PFSK-1 (cell line): ENCODE results near the gene TRIM17.

ENCODE experiments used
- FOXP2 ChIP-seq: optimal IDR thresholded peaks from 2 replicates; pipeline ENCODE3; 2011; ENCODE audit warnings: borderline replicate concordance, control low read depth, inconsistent platforms; ENCODE audit not compliant: insufficient read depth; ENCODE audit errors: extremely low read length, extremely low read depth
- POLR2AphosphoS5 ChIP-seq: IDR thresholded peaks from 2 replicates; pipeline ENCODE4 v1.6.1; 2012; ENCODE audit warnings: low read depth, mild to moderate bottlenecking, control low read depth, low read length, moderate library complexity
- SIN3A ChIP-seq: IDR thresholded peaks from 2 replicates; pipeline ENCODE4 v1.6.1; 2012; ENCODE audit warnings: mild to moderate bottlenecking, low read length, moderate library complexity, borderline replicate concordance; ENCODE audit not compliant: insufficient read depth
- TAF1 ChIP-seq: IDR thresholded peaks from 2 replicates; pipeline ENCODE4 v1.6.1; 2012; ENCODE audit warnings: low read length, control low read depth, borderline replicate concordance; ENCODE audit not compliant: insufficient read depth
- TF ChIP-seq, protein P1 (sequence below), 2 experiments: IDR thresholded peaks; 2 replicates each; pipeline versions ENCODE4 v1.6.1 to v1.8.0; 2011 to 2012; ENCODE audit warnings: low read depth in 2 of 2, low read length in 2 of 2, control low read depth in 1 of 2, inconsistent platforms in 1 of 2, mild to moderate bottlenecking in 1 of 2, moderate library complexity in 1 of 2; ENCODE audit not compliant: insufficient read depth in 1 of 2

Gene TRIM17

DNA sequence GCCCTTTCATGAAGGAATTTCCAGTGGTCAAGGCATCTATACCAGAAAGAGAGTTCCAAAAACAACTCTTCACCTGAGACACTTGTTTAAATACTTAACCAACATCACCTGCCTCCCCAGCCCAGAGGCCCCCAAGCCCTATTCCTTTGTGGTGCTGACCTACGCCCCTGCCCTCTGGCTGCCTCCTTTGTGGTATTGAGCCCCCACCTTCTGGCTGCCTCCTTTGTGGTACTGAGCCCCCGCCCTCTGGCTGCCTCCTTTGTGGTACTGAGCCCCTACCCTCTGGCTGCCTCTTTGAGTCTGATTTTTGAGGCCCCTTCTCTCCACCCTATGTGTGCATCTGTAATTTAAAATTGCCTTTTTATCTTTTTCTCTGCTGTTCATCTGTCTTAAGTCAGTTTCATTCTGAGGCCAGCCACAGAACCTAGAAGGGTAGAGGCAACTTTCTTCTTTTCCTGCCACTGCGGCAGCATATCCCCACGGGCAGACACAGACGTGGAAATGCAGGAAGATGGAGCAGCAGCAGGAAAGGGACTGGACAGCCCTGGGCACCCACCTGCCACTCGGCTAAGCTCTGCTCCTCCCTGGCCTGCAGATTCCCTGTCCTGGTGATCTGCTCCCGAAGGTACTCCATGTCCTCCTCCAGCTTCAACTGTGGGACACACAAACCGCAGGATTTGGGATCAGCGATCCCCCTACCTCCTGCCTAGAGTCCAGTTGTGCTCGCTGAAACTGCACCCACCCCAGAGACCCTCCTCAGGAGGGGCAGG lies 3.2 kb downstream of the TRIM17 start:
- TF ChIP-seq, protein P1, sequence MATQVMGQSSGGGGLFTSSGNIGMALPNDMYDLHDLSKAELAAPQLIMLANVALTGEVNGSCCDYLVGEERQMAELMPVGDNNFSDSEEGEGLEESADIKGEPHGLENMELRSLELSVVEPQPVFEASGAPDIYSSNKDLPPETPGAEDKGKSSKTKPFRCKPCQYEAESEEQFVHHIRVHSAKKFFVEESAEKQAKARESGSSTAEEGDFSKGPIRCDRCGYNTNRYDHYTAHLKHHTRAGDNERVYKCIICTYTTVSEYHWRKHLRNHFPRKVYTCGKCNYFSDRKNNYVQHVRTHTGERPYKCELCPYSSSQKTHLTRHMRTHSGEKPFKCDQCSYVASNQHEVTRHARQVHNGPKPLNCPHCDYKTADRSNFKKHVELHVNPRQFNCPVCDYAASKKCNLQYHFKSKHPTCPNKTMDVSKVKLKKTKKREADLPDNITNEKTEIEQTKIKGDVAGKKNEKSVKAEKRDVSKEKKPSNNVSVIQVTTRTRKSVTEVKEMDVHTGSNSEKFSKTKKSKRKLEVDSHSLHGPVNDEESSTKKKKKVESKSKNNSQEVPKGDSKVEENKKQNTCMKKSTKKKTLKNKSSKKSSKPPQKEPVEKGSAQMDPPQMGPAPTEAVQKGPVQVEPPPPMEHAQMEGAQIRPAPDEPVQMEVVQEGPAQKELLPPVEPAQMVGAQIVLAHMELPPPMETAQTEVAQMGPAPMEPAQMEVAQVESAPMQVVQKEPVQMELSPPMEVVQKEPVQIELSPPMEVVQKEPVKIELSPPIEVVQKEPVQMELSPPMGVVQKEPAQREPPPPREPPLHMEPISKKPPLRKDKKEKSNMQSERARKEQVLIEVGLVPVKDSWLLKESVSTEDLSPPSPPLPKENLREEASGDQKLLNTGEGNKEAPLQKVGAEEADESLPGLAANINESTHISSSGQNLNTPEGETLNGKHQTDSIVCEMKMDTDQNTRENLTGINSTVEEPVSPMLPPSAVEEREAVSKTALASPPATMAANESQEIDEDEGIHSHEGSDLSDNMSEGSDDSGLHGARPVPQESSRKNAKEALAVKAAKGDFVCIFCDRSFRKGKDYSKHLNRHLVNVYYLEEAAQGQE (IDR thresholded peaks at IDR 0.05; ENCODE audit: insufficient read depth in 1 of 2, low read depth in 2 of 2, low read length in 2 of 2): no peak
- TF ChIP-seq POLR2AphosphoS5 (no peak), SIN3A (no peak), TAF1 (no peak), FOXP2 (no peak)

DNA sequence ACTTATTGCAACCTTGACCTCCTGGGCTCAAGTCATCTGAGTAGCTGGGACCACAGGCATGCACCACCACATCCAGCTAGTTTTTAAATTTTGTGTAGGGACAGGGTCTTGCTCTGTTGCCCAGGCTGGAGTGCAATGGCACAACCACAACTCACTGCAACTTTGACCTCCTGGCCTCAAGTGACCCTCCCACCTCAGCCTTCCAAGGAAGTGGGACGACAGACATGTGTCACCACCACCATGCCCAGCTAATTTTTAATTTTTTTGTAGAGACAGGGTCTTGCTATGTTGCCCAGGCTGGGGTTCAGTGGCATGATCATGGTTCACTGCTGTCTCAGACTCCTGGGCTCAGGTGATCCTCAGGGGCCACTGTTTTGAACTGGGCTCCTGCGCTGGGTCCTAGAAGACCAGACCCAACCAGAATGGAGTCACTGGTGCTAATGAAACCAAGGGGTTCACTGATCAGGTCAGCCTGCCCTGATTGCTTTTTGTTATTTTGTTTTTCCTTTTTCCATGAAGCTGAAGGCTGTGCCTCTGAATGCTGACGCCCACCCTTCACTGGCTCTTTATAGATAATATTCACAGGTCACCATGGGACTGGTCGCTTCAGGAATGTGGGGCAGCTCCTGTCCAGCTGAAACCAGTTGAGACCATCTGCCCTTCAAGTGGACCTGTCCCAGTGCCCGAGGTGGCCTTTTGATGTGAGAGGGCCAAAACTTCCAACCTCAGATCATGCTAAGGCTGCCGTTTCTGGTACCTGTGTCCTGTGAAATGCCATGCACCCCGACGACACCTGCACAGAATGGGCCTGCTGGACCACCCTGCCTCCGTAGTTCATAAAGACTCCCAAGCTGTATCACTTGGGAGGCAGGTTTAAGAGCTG lies 4.9 kb downstream of the TRIM17 start:
- TF ChIP-seq SIN3A: no peak
- TF ChIP-seq TAF1: no peak
- no peak for TF ChIP-seq FOXP2
- TF ChIP-seq, protein P1 (IDR thresholded peaks at IDR 0.05; ENCODE audit: insufficient read depth in 1 of 2, low read depth in 2 of 2, low read length in 2 of 2): no peak
- TF ChIP-seq POLR2AphosphoS5: no peak

DNA sequence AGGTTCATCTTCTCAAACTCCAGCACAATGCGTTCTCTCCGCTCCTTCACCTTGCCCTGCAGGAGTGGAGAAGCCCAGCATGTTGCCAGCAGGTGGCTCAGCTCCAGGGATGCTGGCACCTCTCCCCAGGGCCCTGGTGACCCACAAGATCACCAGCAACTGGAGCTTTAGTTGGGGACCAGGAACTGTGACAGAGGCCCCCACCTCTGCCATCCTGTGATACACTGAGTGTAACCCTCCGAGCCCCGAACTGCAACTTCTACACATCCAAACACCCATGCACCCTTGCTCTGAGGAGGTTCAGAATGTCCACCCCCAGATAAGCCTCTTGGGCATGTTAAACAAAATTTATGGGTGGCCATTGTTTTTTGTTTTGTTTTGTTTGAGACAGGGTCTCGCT lies 5.5 kb downstream of the TRIM17 start:
- TF ChIP-seq, protein P1 (IDR thresholded peaks at IDR 0.05; ENCODE audit: insufficient read depth in 1 of 2, low read depth in 2 of 2, low read length in 2 of 2): no peak
- no peak for TF ChIP-seq POLR2AphosphoS5
- no peak for TF ChIP-seq TAF1
- no peak for TF ChIP-seq FOXP2
- no peak for TF ChIP-seq SIN3A

DNA sequence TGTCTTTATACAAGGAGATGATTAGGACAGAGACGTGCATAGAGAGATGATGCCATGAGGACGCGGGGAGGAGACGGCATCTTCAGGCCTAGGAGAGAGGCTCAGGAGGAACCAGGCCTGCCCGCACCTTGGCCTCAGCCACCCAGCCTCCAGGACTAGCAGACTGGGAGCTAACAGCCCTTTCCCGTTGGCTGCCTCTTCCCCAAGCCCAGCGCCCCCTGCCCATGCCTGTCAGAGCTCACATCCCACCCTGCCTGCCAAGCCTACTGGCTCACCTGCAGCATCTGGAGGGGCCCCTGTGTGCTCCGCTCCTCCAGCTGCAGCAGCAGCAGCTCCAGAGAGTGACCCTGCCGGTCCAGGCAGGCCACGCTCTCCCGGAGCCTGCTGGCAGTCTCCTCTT lies 6.0 kb downstream of the TRIM17 start:
- TF ChIP-seq FOXP2 (no peak), SIN3A (no peak), POLR2AphosphoS5 (no peak), TAF1 (no peak)
- TF ChIP-seq, protein P1 (IDR thresholded peaks at IDR 0.05; ENCODE audit: insufficient read depth in 1 of 2, low read depth in 2 of 2, low read length in 2 of 2): no peak
